ENCODE data around the gene MAP3K6.

The MAP3K6 gene

DNA sequence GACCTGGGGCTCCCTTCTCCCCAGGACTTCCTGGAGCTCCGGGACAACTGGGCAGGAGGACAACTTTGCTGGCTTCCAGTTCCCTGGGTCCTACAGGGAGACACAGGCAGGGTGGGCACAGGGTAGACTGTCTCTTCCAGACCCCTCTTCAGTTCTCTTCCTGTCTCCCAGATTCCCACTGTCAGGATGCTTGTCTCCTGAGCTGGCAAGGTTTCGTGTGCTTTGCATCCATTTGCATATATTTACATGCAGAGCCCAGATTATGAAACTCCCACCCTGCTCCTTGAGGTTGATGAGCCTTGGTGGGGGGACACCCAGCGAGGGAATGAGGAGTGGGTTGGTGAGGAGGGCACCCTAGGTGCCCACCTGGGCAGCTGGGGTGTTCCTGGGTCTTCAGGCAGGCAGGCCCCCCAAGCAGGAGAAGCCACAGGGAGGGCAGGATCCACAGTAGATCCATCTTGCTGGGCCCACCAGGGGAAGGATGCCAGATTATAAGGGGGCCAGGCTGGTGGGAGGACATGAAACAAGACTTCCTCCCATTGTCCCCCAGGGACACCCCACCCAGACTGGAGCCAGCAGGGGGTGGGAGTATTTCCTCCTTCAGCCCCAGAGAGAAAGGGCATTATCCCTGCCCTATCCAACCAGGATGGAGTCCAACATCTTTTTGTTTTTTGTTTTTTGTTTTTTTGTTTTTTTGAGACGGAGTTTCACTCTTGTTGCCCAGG is 7.8 kb upstream of the MAP3K6 start, which contains the start of gene FCN3:
Gene FCN3 (minus strand): TSS at position 463 of the 725 bp plus-strand sequence. CDS start 6 bp downstream, at position 457.
- no peak for DNase-seq (ENCODE audit: low spot score)

DNA sequence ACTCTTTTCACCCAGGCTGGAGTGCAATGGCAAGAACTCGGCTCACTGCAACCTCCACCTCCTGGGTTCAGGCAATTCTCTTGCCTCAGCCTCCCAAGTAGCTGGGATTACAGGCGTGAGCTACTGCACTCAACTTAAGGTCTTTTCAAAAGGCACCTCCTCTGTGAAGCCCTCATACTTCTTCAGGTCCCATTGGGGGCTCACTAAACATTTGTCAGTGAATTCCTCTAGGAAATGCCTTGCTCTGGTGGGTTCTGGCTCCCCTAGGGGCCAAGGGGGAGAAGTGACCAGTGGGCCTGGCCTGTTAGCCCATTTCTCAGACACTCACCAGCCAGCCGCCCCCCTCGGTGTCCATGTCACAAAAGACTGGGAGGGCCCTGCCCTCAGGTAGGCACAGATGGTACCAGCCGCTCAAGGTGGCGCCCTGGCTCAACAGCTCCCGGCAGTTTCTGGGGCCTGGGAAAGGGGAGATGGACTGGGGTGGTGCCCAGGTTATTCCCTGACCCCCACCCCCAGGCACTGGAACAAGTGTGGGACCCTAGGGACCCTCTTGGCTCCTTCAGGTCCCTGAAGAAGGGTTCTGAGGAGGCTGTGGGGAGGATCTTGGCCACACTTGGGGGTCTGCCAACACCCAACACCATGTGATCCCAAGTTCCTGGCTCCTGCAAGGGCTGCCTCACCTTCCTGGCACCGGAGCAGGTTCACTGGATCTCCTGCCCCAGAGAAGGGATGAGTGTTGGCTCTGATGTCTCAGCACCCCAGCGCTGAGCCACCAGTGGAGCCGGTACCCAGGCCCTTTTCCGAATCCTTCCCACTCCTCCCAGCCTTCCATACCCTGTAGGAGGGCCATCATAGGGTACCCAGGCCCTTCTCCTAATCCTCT is 6.3 kb upstream of the MAP3K6 start:
- no peak for DNase-seq (ENCODE audit: low spot score)

DNA sequence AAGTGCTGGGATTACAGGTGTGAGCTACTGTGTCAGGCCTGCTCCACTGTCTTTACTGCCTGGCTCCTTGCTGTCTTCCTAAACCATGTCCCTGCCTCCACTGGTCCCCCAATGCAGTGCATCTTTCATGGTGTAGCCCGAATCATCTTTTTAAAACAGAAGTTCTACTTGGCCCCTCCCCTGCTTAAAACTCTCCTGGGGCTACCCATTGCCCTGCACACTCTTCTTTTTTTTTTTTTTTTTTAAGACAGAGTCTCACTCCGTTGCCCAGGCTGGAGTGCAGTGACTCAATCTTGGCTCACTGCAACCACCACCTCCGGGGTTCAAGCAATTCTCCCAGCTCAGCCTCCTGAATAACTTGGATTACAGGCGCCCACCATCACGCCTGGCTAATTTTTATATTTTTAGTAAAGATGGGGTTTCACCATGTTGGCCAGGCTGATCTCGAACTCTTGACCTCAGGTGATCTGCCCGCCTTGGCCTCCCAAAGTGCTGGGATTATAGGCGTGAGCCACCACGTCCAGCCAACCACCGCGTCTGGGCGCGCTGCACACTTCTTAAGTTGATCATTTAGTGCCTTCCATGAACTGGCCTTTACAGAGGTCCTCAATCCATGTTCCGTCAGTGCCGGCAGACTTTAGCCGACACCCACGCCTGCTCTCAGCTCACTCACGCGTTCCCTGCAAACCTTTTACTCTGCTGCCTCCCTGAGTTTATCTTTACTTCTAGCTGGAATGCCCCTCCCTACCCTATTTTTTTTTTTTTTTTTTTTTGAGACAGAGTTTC is 5.5 kb upstream of the MAP3K6 start:
- no peak for DNase-seq (ENCODE audit: low spot score)

DNA sequence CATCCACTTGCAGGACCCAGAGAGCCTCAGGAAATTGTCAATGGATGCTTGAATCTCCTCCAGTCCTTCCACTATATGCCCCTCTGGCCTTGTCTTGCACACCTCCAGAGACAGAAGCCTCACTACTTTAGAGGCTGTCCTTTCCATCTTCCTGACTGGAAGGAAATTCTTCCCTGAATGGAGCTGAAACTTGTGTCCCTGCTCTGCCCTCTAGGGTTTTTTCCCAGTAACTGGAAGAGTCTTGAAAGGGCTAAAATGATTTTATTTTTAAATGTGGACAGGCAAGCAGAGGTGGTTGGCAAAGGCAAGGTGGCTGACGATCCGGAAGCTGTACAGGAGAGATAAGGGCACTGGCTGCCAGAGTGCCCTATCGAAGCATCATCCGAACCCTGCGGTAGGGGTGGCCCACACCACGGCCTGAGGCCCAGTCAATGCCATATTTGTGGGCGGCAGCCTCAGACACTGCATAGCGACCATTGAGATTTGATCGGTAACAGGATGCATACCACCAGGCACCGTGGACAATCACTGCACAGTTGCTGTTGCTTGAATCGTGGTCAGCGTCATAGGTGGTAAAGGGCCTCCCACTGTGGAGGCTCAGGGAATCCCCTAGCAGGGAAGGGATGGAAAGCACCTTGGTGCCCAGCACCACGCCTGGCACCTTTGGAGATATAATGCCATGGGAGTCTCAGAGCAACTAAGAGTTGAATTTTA is 2.3 kb upstream of the MAP3K6 start:
- no peak for DNase-seq (ENCODE audit: low spot score)

GRCh38 chr1:27367160-27367650 is 444 bp upstream of the MAP3K6 start:
- DNase-seq (ENCODE audit: low spot score) = no peak

DNA sequence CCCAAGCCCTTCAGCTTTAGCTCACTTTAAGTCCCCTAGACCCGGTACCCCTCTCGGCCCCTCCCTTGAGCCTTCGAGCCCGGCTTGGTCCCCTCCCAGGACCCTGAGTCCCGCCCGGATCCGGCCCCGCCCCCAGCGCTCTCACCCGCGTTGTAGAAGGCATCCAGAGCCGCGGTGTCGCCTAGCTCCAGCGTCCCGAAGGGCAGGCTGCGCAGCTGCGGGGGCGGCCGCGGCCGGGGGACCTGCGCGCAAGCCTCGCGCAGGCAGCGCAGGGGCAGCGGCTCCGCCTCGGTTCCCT is 699 bp downstream of the MAP3K6 start:
- DNase-seq (ENCODE audit: low spot score) = peak; percentile 89

- peak; percentile 97 for DNase-seq (ENCODE audit: low spot score)
These were observed 1.2 kb downstream of the MAP3K6 start for GRCh38 chr1:27365372-27366112.

- no peak for DNase-seq (ENCODE audit: low spot score)
These were observed 1.9 kb downstream of the MAP3K6 start for GRCh38 chr1:27364696-27365371.

DNA sequence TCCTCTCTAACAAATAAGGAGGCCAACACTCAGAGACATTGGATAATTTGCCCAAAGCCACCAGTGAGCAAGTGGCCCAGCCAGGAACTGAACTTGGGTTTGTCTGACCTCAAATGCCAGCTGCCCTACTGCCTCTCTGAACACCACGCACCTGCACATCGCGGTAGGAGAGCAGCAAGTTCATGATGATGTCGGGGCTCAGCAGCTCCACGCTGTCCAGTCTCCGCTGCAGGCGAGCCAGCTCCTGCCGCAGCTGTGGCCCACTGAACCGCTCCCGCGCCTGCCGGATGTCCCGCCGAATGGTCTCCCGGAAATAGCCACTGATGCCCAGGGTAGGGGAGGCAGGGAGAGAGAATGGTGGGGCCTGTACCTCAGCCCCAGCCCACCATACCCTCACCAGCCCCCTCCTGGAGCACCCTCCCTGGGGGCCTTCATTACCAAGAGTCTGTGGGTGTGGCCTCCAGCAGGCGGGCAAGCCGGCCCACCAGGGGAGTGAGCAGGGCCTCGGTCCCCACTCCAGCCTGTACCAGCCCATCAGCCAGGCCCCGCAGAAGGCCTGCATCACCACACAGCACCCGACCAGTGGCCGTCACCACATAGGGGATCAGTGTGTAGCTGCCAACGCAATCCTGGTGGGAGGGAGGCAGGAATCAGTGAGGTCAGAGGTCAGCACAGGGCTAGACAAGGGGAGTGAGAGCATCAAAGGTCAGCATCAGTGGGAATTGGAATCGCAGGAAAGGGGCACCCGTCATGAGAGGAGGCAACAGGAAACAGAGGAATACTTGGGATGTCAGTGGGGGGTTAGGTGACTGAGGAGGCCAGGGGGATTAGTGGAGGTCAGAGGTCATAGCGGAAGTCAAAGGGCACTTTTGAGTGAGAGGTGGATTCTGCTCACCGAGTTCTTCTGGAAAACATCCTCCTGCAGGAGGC is 2.7 kb downstream of the MAP3K6 start:
- DNase-seq (ENCODE audit: low spot score) = no peak

- no peak for DNase-seq (ENCODE audit: low spot score)
These were observed 5.2 kb downstream of the MAP3K6 start for GRCh38 chr1:27361553-27361952.

DNA sequence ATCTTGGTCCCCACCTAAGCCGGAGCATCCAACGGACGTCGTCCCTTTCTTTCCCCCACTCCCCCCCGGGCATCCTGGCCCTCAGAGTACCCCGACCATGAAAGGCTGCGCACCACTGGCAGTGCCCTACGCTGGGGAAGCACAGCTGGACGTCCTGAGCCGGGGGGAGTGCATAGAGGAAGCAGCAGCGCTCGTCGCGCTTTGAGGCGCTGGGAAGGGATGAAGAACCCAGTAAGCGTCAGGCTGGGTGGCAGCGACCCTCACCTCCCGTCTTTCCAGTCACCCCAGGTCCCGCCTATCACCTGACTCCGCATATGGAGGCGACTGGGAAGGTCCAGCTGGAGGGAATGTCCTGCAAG is 5.7 kb downstream of the MAP3K6 start:
- DNase-seq (ENCODE audit: low spot score) = no peak

DNA sequence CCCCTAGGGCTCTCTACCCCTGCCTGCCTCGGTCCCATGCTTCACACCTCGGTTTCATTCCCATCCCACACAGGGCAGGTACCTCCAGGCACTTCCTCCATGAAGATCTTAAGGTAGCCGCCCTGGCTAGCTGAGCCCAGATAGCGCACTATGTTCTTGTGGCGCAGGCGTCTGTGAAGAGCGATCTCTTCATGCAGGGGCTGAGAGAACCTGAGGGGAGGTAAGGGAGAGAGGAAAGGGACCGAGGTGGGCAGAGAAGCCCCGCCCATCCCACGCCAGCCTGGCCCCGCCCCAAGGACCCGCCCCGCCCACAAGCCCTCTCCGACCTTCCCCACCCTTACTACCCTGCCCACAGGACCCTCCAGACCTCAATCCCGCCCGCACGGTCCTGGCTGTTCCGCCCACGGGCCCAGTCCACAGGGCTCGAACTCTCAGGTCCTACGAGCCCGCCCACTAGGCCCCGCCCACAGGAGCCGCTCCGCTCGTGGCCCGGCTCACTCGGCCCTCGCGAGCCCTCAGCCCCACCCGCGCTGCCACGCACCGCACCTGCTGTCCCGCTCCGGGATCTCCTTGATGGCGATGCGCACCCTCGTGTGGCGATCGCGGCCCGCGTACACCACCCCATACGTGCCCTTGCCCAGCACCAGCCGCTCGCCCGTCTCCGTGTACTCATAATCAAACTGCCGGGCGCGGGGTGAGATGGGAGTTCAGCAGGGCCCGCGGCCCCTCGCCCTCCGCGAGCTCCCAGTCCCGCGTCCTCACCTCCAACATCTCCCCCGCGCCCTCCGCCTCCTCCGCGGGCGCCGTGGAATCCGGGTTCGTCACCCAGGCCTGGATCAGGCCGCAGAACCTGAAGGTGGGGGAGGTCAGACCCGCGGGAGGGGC is 6.4 kb downstream of the MAP3K6 start:
- no peak for DNase-seq (ENCODE audit: low spot score)

DNA sequence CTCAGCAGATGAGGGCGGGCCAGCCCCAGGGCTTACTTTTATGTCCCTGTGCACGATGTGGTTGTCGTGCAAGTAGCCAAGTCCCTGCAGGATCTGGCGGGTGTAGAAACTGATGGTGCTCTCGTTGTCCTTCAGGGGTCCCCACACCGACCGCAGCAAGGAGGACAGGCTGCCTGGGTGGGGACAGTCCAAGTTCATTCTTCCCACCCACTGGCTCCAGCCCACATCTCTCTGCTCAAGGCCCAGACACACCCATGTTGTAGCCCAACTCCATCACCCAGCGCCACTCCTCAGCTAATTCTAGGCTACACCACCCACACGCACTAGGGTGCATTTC is 7.0 kb downstream of the MAP3K6 start:
- no peak for DNase-seq (ENCODE audit: low spot score)

- DNase-seq (ENCODE audit: low spot score) = no peak
These were observed 7.8 kb downstream of the MAP3K6 start for GRCh38 chr1:27358928-27359313.

- no peak for DNase-seq (ENCODE audit: low spot score)
These were observed 8.5 kb downstream of the MAP3K6 start for GRCh38 chr1:27358038-27358927.

DNA sequence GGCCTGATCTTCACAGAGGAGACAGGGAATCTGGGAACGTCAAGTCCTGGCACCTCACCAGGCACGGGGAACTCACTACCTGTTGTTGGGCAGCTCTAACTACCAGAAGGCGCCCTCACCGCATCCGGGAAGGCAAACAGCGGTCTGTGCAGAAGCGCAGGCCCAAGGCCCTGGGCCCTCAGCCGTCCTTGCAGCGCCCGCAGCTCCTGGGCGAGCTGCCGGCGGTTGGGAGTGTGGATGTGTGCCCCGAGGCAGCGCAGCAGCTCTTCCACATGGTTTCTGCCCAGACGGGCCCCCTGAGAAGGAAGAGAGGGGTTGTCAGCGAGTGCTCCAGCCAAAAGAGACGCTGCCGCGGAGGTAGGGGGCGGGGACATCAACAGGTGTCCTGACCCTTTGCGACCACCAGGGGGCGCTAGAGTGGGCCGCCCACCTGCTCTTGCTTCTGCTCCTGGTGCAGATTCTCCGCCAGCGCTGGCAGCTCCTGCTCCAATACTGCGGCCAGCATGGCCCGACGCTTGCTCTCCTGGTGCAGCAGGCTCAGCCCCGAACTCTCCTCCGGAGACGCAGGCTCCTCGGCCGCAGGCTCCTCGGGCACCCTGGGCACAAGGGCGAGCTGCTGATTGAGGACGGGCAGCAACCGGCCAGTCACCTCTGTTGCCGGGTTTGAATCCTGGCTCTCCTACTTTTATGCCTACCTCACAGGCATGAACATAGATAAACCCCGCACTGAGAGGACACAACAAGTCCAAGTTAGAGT is 9.3 kb downstream of the MAP3K6 start:
- DNase-seq (ENCODE audit: low spot score) = peak; percentile 87
